ENCODE results near the gene SLC7A4. TPM values are rescaled to one million over a fixed set of nuclear protein-coding genes. Genes with fewer than 3 reads are reported as not detected.

The SLC7A4 gene
- total RNA-seq, 1 donor from 2014 or later = 0.22 TPM

DNA sequence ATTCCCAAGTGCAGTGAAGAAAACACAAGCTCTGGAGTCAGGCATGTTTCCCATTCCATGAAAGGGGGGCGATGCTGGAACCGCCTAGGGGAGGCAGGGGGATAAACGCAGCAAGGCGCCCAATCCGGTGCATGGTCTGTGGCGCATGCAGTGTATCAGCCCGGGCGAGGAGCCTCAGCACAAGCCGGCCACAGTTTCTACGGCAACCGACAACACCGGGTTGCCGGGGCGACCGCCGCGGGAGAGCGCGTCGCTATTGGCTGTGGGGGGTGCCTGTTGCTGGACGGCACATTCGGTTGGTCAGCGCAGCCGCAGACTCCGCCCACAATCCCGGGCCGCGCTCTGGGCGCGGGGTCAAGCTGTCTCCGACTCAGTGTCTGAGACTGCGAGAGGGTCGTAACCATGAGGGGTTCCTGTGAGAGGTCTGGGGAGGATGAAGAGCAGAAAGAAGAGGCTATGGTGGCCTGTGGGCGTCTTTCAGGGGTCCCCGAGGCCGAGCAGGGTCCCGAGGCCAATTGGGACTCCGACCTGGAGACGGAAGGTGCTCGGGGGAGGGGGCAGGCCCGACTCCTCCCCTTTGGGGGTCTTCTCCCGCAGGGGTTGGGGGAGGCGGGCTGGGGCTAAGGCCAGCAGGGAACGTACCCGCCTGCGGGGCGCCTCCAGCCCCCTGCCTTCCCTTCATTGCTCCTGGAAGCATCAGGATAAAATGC, 13.4 kb upstream of the SLC7A4 start, which contains the start of gene LRRC74B:
LRRC74B (plus strand) TSS at position 362 of the 710 bp plus-strand sequence; CDS start at position 403, 41 bp downstream.
- peaks cover 40% of the 10 kb centered on the region for H3K4me1 Mint-ChIP-seq (ENCODE audit: low read depth)
- TF ChIP-seq, protein P1, sequence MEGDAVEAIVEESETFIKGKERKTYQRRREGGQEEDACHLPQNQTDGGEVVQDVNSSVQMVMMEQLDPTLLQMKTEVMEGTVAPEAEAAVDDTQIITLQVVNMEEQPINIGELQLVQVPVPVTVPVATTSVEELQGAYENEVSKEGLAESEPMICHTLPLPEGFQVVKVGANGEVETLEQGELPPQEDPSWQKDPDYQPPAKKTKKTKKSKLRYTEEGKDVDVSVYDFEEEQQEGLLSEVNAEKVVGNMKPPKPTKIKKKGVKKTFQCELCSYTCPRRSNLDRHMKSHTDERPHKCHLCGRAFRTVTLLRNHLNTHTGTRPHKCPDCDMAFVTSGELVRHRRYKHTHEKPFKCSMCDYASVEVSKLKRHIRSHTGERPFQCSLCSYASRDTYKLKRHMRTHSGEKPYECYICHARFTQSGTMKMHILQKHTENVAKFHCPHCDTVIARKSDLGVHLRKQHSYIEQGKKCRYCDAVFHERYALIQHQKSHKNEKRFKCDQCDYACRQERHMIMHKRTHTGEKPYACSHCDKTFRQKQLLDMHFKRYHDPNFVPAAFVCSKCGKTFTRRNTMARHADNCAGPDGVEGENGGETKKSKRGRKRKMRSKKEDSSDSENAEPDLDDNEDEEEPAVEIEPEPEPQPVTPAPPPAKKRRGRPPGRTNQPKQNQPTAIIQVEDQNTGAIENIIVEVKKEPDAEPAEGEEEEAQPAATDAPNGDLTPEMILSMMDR (IDR thresholded peaks at IDR 0.05) = no peak

DNA sequence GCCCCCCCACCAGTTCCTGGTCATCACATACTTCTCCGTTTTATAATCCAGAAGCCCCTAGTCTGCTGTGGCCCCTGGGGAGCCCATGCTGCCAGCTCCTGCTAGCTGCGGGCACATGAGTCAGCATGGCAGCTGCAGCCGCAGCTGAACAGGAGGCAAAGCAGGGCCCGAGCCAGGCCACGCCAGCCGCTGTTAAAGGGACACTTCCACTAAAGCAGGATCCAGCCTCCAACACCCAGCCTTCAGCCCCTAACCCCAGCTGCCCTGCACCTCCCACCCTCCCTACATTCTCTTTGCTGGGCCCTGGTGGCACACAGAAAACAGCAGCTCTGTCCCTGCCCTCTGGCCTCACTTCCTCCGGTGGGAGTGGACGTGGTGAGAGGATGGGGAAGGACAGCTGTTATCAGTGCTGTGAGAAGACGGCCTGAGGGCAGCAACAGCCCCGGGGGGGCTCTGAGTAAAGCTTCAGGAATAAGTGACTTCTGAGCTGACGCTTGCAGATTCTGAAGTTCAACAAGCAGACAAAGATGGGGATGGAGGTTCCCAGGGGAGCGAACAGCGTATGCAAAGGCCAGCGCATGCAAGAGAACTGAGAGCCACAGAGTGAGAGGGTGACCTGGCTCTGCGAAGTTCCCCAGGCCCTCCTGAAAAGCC, 12.7 kb upstream of the SLC7A4 start:
- DNase-seq (ENCODE audit: low spot score) = no peak
- no peaks in the 10 kb centered on the region for H3K9me3 Mint-ChIP-seq (ENCODE audit: low read depth)
- H3K4me3 Mint-ChIP-seq (ENCODE audit: unreplicated experiment) = peak overlapping the region; percentile 86
- peaks cover 43% of the 10 kb centered on the region for H3K4me1 Mint-ChIP-seq (ENCODE audit: low read depth)
- H3K27me3 Mint-ChIP-seq (ENCODE audit: low read depth) = no peaks in the 10 kb centered on the region
- no peaks in the 10 kb centered on the region for H3K36me3 Mint-ChIP-seq (ENCODE audit: low read depth)
- peak overlapping the region; percentile 99 for H3K27ac Mint-ChIP-seq (ENCODE audit: unreplicated experiment)
- TF ChIP-seq, protein P1 (IDR thresholded peaks at IDR 0.05) = no peak

More for the DNA sequence above, 13.4 kb upstream of the SLC7A4 start, which contains the start of gene LRRC74B:
- DNase-seq (ENCODE audit: low spot score) = no peak
- Mint-ChIP-seq H3K4me3 (ENCODE audit: unreplicated experiment) (peak within 1 kb of the TSS; percentile 86), H3K27me3 (ENCODE audit: low read depth) (no peaks in the 10 kb centered on the region), H3K9me3 (ENCODE audit: low read depth) (no peaks in the 10 kb centered on the region), H3K27ac (ENCODE audit: unreplicated experiment) (peak within 1 kb of the TSS; percentile 99), H3K36me3 (ENCODE audit: low read depth) (no peaks in the 10 kb centered on the region)

DNA sequence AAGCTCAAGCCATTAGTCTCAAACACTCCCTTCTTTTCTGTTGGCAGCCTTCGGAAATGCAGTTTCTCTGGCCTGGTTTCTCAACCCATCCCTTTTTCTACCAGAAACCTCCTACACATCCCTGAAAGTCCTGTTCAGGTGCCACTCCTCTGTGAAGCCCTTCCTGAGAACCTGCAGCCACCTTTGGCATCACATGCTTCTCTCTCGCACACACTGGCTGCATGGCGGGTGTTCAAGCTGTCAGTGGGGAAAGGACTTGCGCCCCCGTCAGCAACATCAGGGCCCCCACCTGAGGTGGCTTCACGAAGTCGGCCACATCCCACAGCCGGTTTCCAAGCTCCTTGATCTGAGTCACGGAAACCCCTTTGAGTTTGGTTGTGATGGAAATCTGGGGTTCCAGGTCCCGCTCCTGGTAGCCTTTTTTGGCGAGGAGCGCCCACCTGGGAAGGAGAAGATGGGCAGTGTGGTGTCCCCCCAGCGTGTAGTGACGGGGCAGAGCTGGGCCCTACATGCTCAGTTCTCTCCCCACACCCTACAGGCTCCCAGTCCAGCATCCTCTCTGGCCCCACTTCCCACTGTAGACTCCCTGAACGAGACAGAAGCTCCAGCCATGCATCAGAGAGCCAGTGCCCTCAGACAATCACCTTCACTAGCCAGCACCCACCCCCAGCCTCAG, 11.6 kb upstream of the SLC7A4 start:
- H3K36me3 Mint-ChIP-seq (ENCODE audit: low read depth) = no peaks in the 10 kb centered on the region
- no peak overlapping the region for H3K27ac Mint-ChIP-seq (ENCODE audit: unreplicated experiment)
- no peaks in the 10 kb centered on the region for H3K27me3 Mint-ChIP-seq (ENCODE audit: low read depth)
- peaks cover 47% of the 10 kb centered on the region for H3K4me1 Mint-ChIP-seq (ENCODE audit: low read depth)
- H3K4me3 Mint-ChIP-seq (ENCODE audit: unreplicated experiment) = peak overlapping the region; percentile 86
- TF ChIP-seq, protein P1 (IDR thresholded peaks at IDR 0.05) = no peak
- no peaks in the 10 kb centered on the region for H3K9me3 Mint-ChIP-seq (ENCODE audit: low read depth)
- DNase-seq (ENCODE audit: low spot score) = no peak

DNA sequence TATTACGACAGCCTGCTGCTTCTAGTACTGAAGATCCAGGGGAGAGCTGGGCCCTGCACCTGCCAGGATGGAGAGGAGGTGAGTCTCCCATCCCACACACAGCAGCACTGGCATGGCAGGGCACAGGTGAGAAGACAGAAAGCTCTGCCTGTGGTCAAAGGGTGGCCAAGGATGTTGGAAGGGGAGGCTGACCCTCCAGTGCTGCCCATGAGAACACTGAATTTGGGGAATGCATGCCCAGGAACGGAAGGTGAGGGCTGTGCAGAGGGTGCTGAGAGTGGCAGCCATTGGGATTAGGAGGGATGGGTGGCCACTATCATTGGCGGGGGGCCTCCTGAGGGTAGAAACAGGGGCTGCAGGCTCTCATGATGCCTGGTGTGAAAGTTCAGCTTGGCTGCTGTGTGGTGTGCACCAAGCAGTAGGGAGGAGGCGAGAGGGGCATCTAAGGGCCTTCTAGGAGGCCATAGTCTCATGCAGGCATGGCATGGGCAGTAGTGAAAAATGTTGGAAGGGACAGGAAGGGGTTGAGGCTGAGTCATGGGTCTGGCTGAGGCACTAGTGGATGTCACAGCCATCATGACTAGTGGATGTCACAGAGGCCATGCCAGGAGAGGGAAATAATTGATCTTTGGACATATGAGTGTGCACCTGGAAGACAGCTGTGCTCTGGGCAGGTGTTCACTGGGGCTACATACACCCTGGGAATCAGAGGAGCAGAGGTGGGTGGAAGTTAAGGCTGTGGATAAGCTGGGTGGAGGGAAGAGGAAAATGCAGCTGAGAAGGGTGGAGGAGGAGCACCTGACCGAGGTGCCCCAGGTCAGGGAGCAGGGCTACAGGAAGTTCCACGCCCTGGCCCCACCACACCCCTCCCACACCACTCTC, 10.9 kb upstream of the SLC7A4 start:
- TF ChIP-seq, protein P1 (IDR thresholded peaks at IDR 0.05) = no peak
- no peaks in the 10 kb centered on the region for H3K36me3 Mint-ChIP-seq (ENCODE audit: low read depth)
- H3K27ac Mint-ChIP-seq (ENCODE audit: unreplicated experiment) = peak overlapping the region; percentile 67
- no peaks in the 10 kb centered on the region for H3K27me3 Mint-ChIP-seq (ENCODE audit: low read depth)
- DNase-seq (ENCODE audit: low spot score) = no peak
- H3K4me3 Mint-ChIP-seq (ENCODE audit: unreplicated experiment) = no peak overlapping the region
- peaks cover 53% of the 10 kb centered on the region for H3K4me1 Mint-ChIP-seq (ENCODE audit: low read depth)
- no peaks in the 10 kb centered on the region for H3K9me3 Mint-ChIP-seq (ENCODE audit: low read depth)
